ENCODE data around the gene SCGB1D1. TPM values are rescaled to one million over a fixed set of nuclear protein-coding genes. Genes with fewer than 3 reads are reported as not detected.

The SCGB1D1 gene, protein sequence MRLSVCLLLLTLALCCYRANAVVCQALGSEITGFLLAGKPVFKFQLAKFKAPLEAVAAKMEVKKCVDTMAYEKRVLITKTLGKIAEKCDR
- not detected in 2 replicates for total RNA-seq

DNA sequence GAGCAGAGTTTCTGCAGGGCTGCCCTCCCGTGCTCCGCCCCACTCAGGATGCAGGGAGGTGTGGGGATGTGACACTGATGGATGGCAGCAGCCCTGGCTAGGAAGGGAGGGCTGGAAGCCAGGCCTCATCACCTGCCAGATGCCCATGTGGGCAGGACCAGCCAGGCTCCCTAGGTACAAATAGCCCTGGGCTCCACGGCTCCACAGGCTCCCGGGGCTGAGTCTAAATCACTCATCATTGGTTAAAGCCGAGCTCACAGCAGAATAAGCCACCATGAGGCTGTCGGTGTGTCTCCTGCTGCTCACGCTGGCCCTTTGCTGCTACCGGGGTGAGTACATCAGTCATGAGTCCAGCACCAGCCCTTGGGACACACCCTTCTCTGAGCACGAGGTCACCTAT is at the start of gene SCGB1D1:
Gene SCGB1D1 (plus strand): TSS at position 206 of the 400 bp plus-strand sequence. CDS start 69 bp downstream, at position 275.

DNA sequence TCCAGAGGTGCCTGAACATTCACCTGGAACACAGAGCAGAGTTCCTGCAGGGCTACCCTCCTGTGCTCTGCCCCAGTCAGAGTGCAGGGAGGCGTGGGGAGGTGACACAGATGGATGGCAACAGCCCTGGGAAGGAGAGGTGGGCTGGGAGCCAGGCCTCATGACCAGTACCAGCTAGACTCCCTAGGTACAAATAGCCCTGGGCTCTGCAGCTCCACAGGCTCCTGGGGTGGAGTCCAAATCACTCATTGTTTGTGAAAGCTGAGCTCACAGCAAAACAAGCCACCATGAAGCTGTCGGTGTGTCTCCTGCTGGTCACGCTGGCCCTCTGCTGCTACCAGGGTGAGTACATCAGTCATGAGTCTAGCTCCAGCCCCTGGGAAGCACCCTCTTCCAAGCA is 52.0 kb downstream of the SCGB1D1 start, which contains the start of gene SCGB1D2:
Gene SCGB1D2 (plus strand): TSS at position 219 of the 400 bp plus-strand sequence. CDS start 69 bp downstream, at position 288.

Other genes starting within 250 kb of the SCGB1D1 start
- 3.1 and 7.1 TPM in 2 replicates for gene BEST1, start 239.9 kb upstream of the SCGB1D1 start, total RNA-seq
- 455 and 1,494 TPM in 2 replicates for gene FTH1, start 222.6 kb upstream of the SCGB1D1 start, total RNA-seq
- gene INCENP, start 66.2 kb upstream of the SCGB1D1 start, total RNA-seq, result 16.5 and 51.4 TPM in 2 replicates
- not detected in 2 replicates for gene SCGB2A1, start 18.5 kb downstream of the SCGB1D1 start, total RNA-seq
- gene SCGB1D2, start 52.0 kb downstream of the SCGB1D1 start, total RNA-seq, result not detected in 2 replicates
- not detected in 2 replicates for gene SCGB2A2, start 79.9 kb downstream of the SCGB1D1 start, total RNA-seq
- not detected in 2 replicates for gene SCGB1D4, start 108.9 kb downstream of the SCGB1D1 start, total RNA-seq
- gene ASRGL1, start 147.2 kb downstream of the SCGB1D1 start, total RNA-seq, result 0.12 and 1.00 TPM in 2 replicates
- not detected in 2 replicates for gene SCGB1A1, start 228.8 kb downstream of the SCGB1D1 start, total RNA-seq

Data from uterine smooth muscle cell (primary cell).